KMS-11 (cell line): ENCODE data around the gene GLRX.

Experiments used
- H2AFZ ChIP-seq: fragments of 200-600 bp; sonication (generic); 2 replicates; pipeline ENCODE4 v1.6.1; 2016; ENCODE audit warnings: antibody characterized with exemption, mixed run types, low read depth
- H3K27ac ChIP-seq: fragments of 200-600 bp; sonication (generic); 2 replicates; pipeline ENCODE4 v1.6.1; 2016; ENCODE audit warnings: mild to moderate bottlenecking, mixed run types
- H3K27me3 ChIP-seq: fragments of 200-600 bp; sonication (generic); 2 replicates; pipeline ENCODE4 v1.6.1; 2017; ENCODE audit warnings: mild to moderate bottlenecking, low read depth, mixed run types, moderate library complexity; ENCODE audit not compliant: insufficient read depth
- H3K36me3 ChIP-seq: fragments of 200-600 bp; sonication (generic); 2 replicates; pipeline ENCODE4 v1.6.1; 2017; ENCODE audit warnings: mild to moderate bottlenecking, mixed run types; ENCODE audit not compliant: insufficient read depth
- H3K4me1 ChIP-seq: fragments of 200-600 bp; sonication (generic); 2 replicates; pipeline ENCODE4 v1.6.1; 2016; ENCODE audit warnings: mild to moderate bottlenecking, low read depth, mixed run types; ENCODE audit not compliant: poor library complexity, severe bottlenecking
- H3K4me2 ChIP-seq: fragments of 200-600 bp; sonication (generic); 2 replicates; pipeline ENCODE4 v1.7.0; 2016; ENCODE audit warnings: mild to moderate bottlenecking, mixed run types
- H3K4me3 ChIP-seq: fragments of 200-600 bp; sonication (generic); IDR thresholded peaks from 2 replicates; pipeline ENCODE4 v1.6.1; 2017; ENCODE audit warnings: low read depth, low read length, mixed read lengths; ENCODE audit not compliant: insufficient read depth
- H3K79me2 ChIP-seq: fragments of 200-600 bp; sonication (generic); 2 replicates; pipeline ENCODE4 v1.6.1; 2016; ENCODE audit warnings: low read depth, mixed run types; ENCODE audit not compliant: insufficient read depth
- H3K9ac ChIP-seq: fragments of 200-600 bp; sonication (generic); 2 replicates; pipeline ENCODE4 v1.6.1; 2016; ENCODE audit warnings: mild to moderate bottlenecking, mixed run types
- H4K20me1 ChIP-seq: fragments of 200-600 bp; sonication (generic); 2 replicates; pipeline ENCODE4 v1.6.1; 2016; ENCODE audit warnings: mild to moderate bottlenecking, mixed run types; ENCODE audit not compliant: insufficient read depth
- CTCF ChIP-seq: fragments of 200-600 bp; sonication (generic); conservative IDR thresholded peaks from 2 replicates; pipeline ENCODE4 v1.6.1; 2017; ENCODE audit warnings: low read depth, mild to moderate bottlenecking, antibody characterized with exemption, low read length, moderate library complexity, mixed read lengths

GLRX gene

GRCh38 chr5:95823738-95824609 is 1.4 kb upstream of the GLRX start:
- no peaks in the 10 kb centered on the region for H3K36me3 ChIP-seq
- peak overlapping the region; percentile 88 for H2AFZ ChIP-seq
- H3K79me2 ChIP-seq, result peaks cover 11% of the 10 kb centered on the region; the same call in 1 of the 2 replicates
- H3K27ac ChIP-seq, result peak overlapping the region; percentile 89
- TF ChIP-seq CTCF, result no peak; the same call in 1 of the 2 replicates
- H3K9ac ChIP-seq, result peak overlapping the region; percentile 68
- H3K4me1 ChIP-seq, result peaks cover 41% of the 10 kb centered on the region
- H4K20me1 ChIP-seq, result no peaks in the 10 kb centered on the region
- peak overlapping the region; percentile 92 for H3K4me2 ChIP-seq
- H3K4me3 ChIP-seq, result peak overlapping the region; percentile 40
- no peaks in the 10 kb centered on the region for H3K27me3 ChIP-seq

GRCh38 chr5:95823218-95823737 is 752 bp upstream of the GLRX start:
- no peak for TF ChIP-seq CTCF
- Histone ChIP-seq H3K4me3 (peak overlapping the region; percentile 40), H3K9ac (peak overlapping the region; percentile 68), H4K20me1 (no peaks in the 10 kb centered on the region), H3K4me2 (peak overlapping the region; percentile 92), H3K79me2 (peaks cover 11% of the 10 kb centered on the region; the same call in 1 of the 2 replicates), H3K36me3 (no peaks in the 10 kb centered on the region), H3K4me1 (peaks cover 41% of the 10 kb centered on the region), H3K27ac (peak overlapping the region; percentile 89), H2AFZ (peak overlapping the region; percentile 88), H3K27me3 (no peaks in the 10 kb centered on the region)

GRCh38 chr5:95822043-95822541 is 434 bp downstream of the GLRX start:
- Histone ChIP-seq H3K4me2 (peak overlapping the region; percentile 92), H3K27me3 (no peaks in the 10 kb centered on the region), H3K4me3 (no peak overlapping the region), H2AFZ (peak overlapping the region; percentile 88), H3K27ac (peak overlapping the region; percentile 89), H3K36me3 (no peaks in the 10 kb centered on the region), H3K9ac (peak overlapping the region; percentile 68; the same call in 1 of the 2 replicates), H3K4me1 (peaks cover 41% of the 10 kb centered on the region), H4K20me1 (no peaks in the 10 kb centered on the region), H3K79me2 (peaks cover 11% of the 10 kb centered on the region; the same call in 1 of the 2 replicates)
- no peak for TF ChIP-seq CTCF

- peak overlapping the region; percentile 68; the same call in 1 of the 2 replicates for H3K9ac ChIP-seq
- peak overlapping the region; percentile 92 for H3K4me2 ChIP-seq
- H3K79me2 ChIP-seq, result peaks cover 11% of the 10 kb centered on the region; the same call in 1 of the 2 replicates
- no peak for TF ChIP-seq CTCF
- H3K36me3 ChIP-seq, result no peaks in the 10 kb centered on the region
- no peaks in the 10 kb centered on the region for H4K20me1 ChIP-seq
- H3K4me3 ChIP-seq, result no peak overlapping the region
- H3K27ac ChIP-seq, result peak overlapping the region; percentile 89; the same call in 1 of the 2 replicates
- H2AFZ ChIP-seq, result peak overlapping the region; percentile 88; the same call in 1 of the 2 replicates
- H3K27me3 ChIP-seq, result no peaks in the 10 kb centered on the region
- H3K4me1 ChIP-seq, result peaks cover 41% of the 10 kb centered on the region
These were observed 1.2 kb downstream of the GLRX start for GRCh38 chr5:95821110-95822021.
